GM18909 (cell line): ENCODE data around the gene ULK4.
"Not testable (repeated sequence)": the region's sequence is repeated elsewhere in the genome, so short reads cannot be mapped to it uniquely, and the experiment has no call there.

Experiments used
- ATAC-seq: cut with Tn5 transposase; IDR thresholded peaks from one replicate; pipeline ENCODE4 v1.9.1; 2021; ENCODE audit warnings: mild to moderate bottlenecking; ENCODE audit not compliant: unreplicated experiment, poor library complexity

ULK4 gene

GRCh38 chr3:41462103-41462691 is 499.7 kb downstream of the ULK4 start:
- no peak for ATAC-seq

GRCh38 chr3:41460736-41461135 is 501.2 kb downstream of the ULK4 start:
- no peak for ATAC-seq

- ATAC-seq, result no peak
Measured at GRCh38 chr3:41457176-41457575, 504.7 kb downstream of the ULK4 start.

- no peak for ATAC-seq
Measured at GRCh38 chr3:41456162-41456561, 505.7 kb downstream of the ULK4 start.

GRCh38 chr3:41453618-41454017 is 508.3 kb downstream of the ULK4 start:
- not testable (repeated sequence) for ATAC-seq

GRCh38 chr3:41450416-41451231 is 511.3 kb downstream of the ULK4 start:
- no peak for ATAC-seq

GRCh38 chr3:41448396-41448795 is 513.5 kb downstream of the ULK4 start:
- no peak for ATAC-seq

- ATAC-seq, result no peak
Measured at GRCh38 chr3:41447701-41448100, 514.2 kb downstream of the ULK4 start.

- not testable (repeated sequence) for ATAC-seq
Measured at GRCh38 chr3:41446316-41446715, 515.6 kb downstream of the ULK4 start.

GRCh38 chr3:41441568-41441967 is 520.3 kb downstream of the ULK4 start:
- no peak for ATAC-seq

- ATAC-seq, result no peak
Measured at GRCh38 chr3:41441139-41441538, 520.8 kb downstream of the ULK4 start.

- ATAC-seq, result no peak
Measured at GRCh38 chr3:41436983-41437382, 524.9 kb downstream of the ULK4 start.

GRCh38 chr3:41434781-41435180 is 527.1 kb downstream of the ULK4 start:
- no peak for ATAC-seq

- no peak for ATAC-seq
Measured at GRCh38 chr3:41431386-41431785, 530.5 kb downstream of the ULK4 start.

GRCh38 chr3:41430886-41431285 is 531.0 kb downstream of the ULK4 start:
- ATAC-seq, result no peak

GRCh38 chr3:41430391-41430790 is 531.5 kb downstream of the ULK4 start:
- no peak for ATAC-seq

- ATAC-seq, result no peak
Measured at GRCh38 chr3:41426485-41426884, 535.4 kb downstream of the ULK4 start.

GRCh38 chr3:41424543-41425300 is 537.2 kb downstream of the ULK4 start:
- ATAC-seq, result no peak

GRCh38 chr3:41419809-41420208 is 542.1 kb downstream of the ULK4 start:
- ATAC-seq, result no peak

- ATAC-seq, result no peak
Measured at GRCh38 chr3:41418961-41419691, 542.8 kb downstream of the ULK4 start.

GRCh38 chr3:41417574-41417973 is 544.3 kb downstream of the ULK4 start:
- ATAC-seq, result no peak
